HEK293 (cell line): ENCODE measurements around the gene TPST2.

Experiments
- CTCF ChIA-PET: fragments of 350-600 bp; formaldehyde crosslinking; extraction: SDS; loops from one replicate; lab custom pipeline; 2021; ENCODE audit warnings: antibody characterized with exemption; lab: Yijun Ruan, JAX
- POLR2A ChIA-PET: fragments of 300-600 bp; formaldehyde crosslinking; extraction: SDS; loops from one replicate; lab custom pipeline; 2020; ENCODE audit warnings: antibody characterized with exemption, inconsistent platforms; lab: Yijun Ruan, JAX
- H3K27ac ChIP-seq: fragments of 200-500 bp; sonication (Bioruptor generic); 2 replicates; pipeline ENCODE4 v1.5.1; 2014; ENCODE audit warnings: low read depth, low read length, control low read depth, inconsistent platforms; ENCODE audit errors: extremely low read depth
- H3K36me3 ChIP-seq, 2 experiments: fragments of 200-500 bp in 1 of 2; sonication (Bioruptor generic) in 1 of 2; 1 replicate in 1 of 2; 2 replicates in 1 of 2; pipeline ENCODE4 v1.5.1; 2014 to 2017; ENCODE audit warnings: inconsistent platforms in 2 of 2, low read length in 2 of 2; ENCODE audit not compliant: control insufficient read depth in 2 of 2, insufficient read depth in 1 of 2
- H3K4me1 ChIP-seq: fragments of 200-500 bp; sonication (Bioruptor generic); 2 replicates; pipeline ENCODE4 v1.5.1; 2014; ENCODE audit warnings: mild to moderate bottlenecking, low read length, inconsistent platforms; ENCODE audit not compliant: control insufficient read depth, insufficient read depth
- H3K4me3 ChIP-seq: 2 replicates; pipeline ENCODE4 v1.5.1; 2011; ENCODE audit warnings: low read depth, mild to moderate bottlenecking, control low read depth, low read length, moderate library complexity
- H3K9me3 ChIP-seq: fragments of 200-500 bp; sonication (Bioruptor generic); 2 replicates; pipeline ENCODE4 v1.5.1; 2014; ENCODE audit warnings: low read depth, low read length, inconsistent platforms; ENCODE audit not compliant: control insufficient read depth, insufficient read depth
- BCL11B ChIP-seq: fragments of 450-650 bp; formaldehyde crosslinking; IDR thresholded peaks from 2 replicates; pipeline ENCODE4 v1.5.1; 2016; ENCODE audit warnings: low read depth, missing biosample characterization, missing genetic modification characterization
- FEZF1 ChIP-seq: fragments of 450-650 bp; formaldehyde crosslinking; IDR thresholded peaks from 2 replicates; pipeline ENCODE4 v1.5.1; 2016; ENCODE audit warnings: missing biosample characterization, missing genetic modification characterization
- KLF10 ChIP-seq: fragments of 450-650 bp; IDR thresholded peaks from 2 replicates; pipeline ENCODE4 v1.5.1; 2018; ENCODE audit warnings: missing biosample characterization, mild to moderate bottlenecking, missing genetic modification characterization
- OVOL3 ChIP-seq: fragments of 450-650 bp; formaldehyde crosslinking; IDR thresholded peaks from 2 replicates; pipeline ENCODE4 v1.5.1; 2016; ENCODE audit warnings: missing biosample characterization, missing genetic modification characterization
- SP7 ChIP-seq: fragments of 450-650 bp; formaldehyde crosslinking; IDR thresholded peaks from 2 replicates; pipeline ENCODE4 v1.5.1; 2016; ENCODE audit warnings: missing biosample characterization, missing genetic modification characterization
- ZFHX2 ChIP-seq: fragments of 450-650 bp; formaldehyde crosslinking; conservative IDR thresholded peaks from 2 replicates; pipeline ENCODE4 v1.5.1; 2016; ENCODE audit warnings: missing biosample characterization, missing genetic modification characterization
- ZFP69B ChIP-seq: fragments of 450-650 bp; formaldehyde crosslinking; IDR thresholded peaks from 2 replicates; pipeline ENCODE4 v1.5.1; 2016; ENCODE audit warnings: missing biosample characterization, missing genetic modification characterization
- ZIC2 ChIP-seq: fragments of 450-650 bp; formaldehyde crosslinking; IDR thresholded peaks from 2 replicates; pipeline ENCODE4 v1.5.1; 2016; ENCODE audit warnings: missing biosample characterization, missing genetic modification characterization
- ZNF138 ChIP-seq: fragments of 450-650 bp; formaldehyde crosslinking; IDR thresholded peaks from 2 replicates; pipeline ENCODE4 v1.5.1; 2016; ENCODE audit warnings: missing biosample characterization, missing genetic modification characterization, borderline replicate concordance
- ZNF16 ChIP-seq: fragments of 450-650 bp; formaldehyde crosslinking; IDR thresholded peaks from 2 replicates; pipeline ENCODE4 v1.5.1; 2016; ENCODE audit warnings: low read depth, missing biosample characterization, missing genetic modification characterization
- ZNF19 ChIP-seq: fragments of 450-650 bp; formaldehyde crosslinking; IDR thresholded peaks from 2 replicates; pipeline ENCODE4; 2016; ENCODE audit warnings: missing biosample characterization, missing genetic modification characterization, low read depth
- ZNF221 ChIP-seq: fragments of 450-650 bp; formaldehyde crosslinking; IDR thresholded peaks from 2 replicates; pipeline ENCODE4 v1.5.1; 2017; ENCODE audit warnings: missing biosample characterization, missing genetic modification characterization, borderline replicate concordance
- ZNF266 ChIP-seq: fragments of 450-650 bp; formaldehyde crosslinking; IDR thresholded peaks from 2 replicates; pipeline ENCODE4 v1.5.1; 2016; ENCODE audit warnings: missing biosample characterization, missing genetic modification characterization, low read depth
- ZNF600 ChIP-seq: fragments of 450-650 bp; formaldehyde crosslinking; IDR thresholded peaks from 2 replicates; pipeline ENCODE4 v1.5.1; 2016; ENCODE audit warnings: missing biosample characterization, missing genetic modification characterization
- ZNF629 ChIP-seq: fragments of 450-650 bp; formaldehyde crosslinking; IDR thresholded peaks from 2 replicates; pipeline ENCODE4 v1.5.1; 2017; ENCODE audit warnings: missing biosample characterization, missing genetic modification characterization
- ZNF660 ChIP-seq: fragments of 450-650 bp; IDR thresholded peaks from 2 replicates; pipeline ENCODE4 v1.5.1; 2018; ENCODE audit warnings: missing biosample characterization, mild to moderate bottlenecking, missing genetic modification characterization
- ZNF701 ChIP-seq: fragments of 450-650 bp; formaldehyde crosslinking; IDR thresholded peaks from 2 replicates; pipeline ENCODE4 v1.5.1; 2016; ENCODE audit warnings: missing biosample characterization, missing genetic modification characterization
- ZNF768 ChIP-seq: fragments of 450-650 bp; formaldehyde crosslinking; IDR thresholded peaks from 2 replicates; pipeline ENCODE4 v1.5.1; 2018; ENCODE audit warnings: missing biosample characterization, mild to moderate bottlenecking, missing genetic modification characterization
- ZNF843 ChIP-seq: fragments of 450-650 bp; formaldehyde crosslinking; IDR thresholded peaks from 2 replicates; pipeline ENCODE4 v1.5.1; 2016; ENCODE audit warnings: missing biosample characterization, missing genetic modification characterization
- TF ChIP-seq, protein P1 (sequence below): fragments of 450-650 bp; formaldehyde crosslinking; IDR thresholded peaks from 2 replicates; pipeline ENCODE4 v1.5.1; 2016; ENCODE audit warnings: missing biosample characterization, missing genetic modification characterization
- TF ChIP-seq, protein P2 (sequence below): fragments of 450-650 bp; formaldehyde crosslinking; IDR thresholded peaks from 2 replicates; pipeline ENCODE4 v1.5.1; 2016; ENCODE audit warnings: missing biosample characterization, missing genetic modification characterization

Gene TPST2

GRCh38 chr22:26561756-26562417 is 28.0 kb downstream of the TPST2 start:
- H3K9me3 ChIP-seq: no peaks in the 10 kb centered on the region
- CTCF ChIA-PET: no interaction called here
- TF ChIP-seq SP7: no peak
- peak; percentile 67 for TF ChIP-seq ZNF16 (tag by site-specific recombination)
- no peak for TF ChIP-seq KLF10 (tag by site-specific recombination)
- TF ChIP-seq ZNF768 (tag by site-specific recombination): peak; percentile 71; the same call in 1 of the 2 replicates
- H3K4me1 ChIP-seq: no peaks in the 10 kb centered on the region
- peaks cover 0 to 6% of the 10 kb centered on the region in 2 experiments; a peak in 1 of 3 replicates for H3K36me3 ChIP-seq
- H3K27ac ChIP-seq: no peak overlapping the region
- POLR2A ChIA-PET: no interaction called here
- no peak overlapping the region for H3K4me3 ChIP-seq

- no peaks in the 10 kb centered on the region for H3K9me3 ChIP-seq
- ChIA-PET POLR2A (no interaction called here), CTCF (interaction anchor here (0.7 kb wide), 1 partner anchor 292 kb away, joined by 5 read pairs; no protein-coding TSS in a partner anchor)
- no peak overlapping the region for H3K27ac ChIP-seq
- H3K4me3 ChIP-seq: no peak overlapping the region
- TF ChIP-seq FEZF1 (tag by site-specific recombination) (no peak), ZNF138 (tag by site-specific recombination) (no peak), ZFHX2 (tag by site-specific recombination) (no peak), ZNF701 (tag by site-specific recombination) (no peak)
- H3K4me1 ChIP-seq: no peaks in the 10 kb centered on the region
- H3K36me3 ChIP-seq: peaks cover 0 to 5% of the 10 kb centered on the region in 2 experiments; a peak in 1 of 3 replicates
Measured at GRCh38 chr22:26559961-26560575, 29.9 kb downstream of the TPST2 start.

- no peaks in the 10 kb centered on the region for H3K36me3 ChIP-seq
- CTCF ChIA-PET: no interaction called here
- no peak overlapping the region for H3K27ac ChIP-seq
- no peak overlapping the region for H3K4me3 ChIP-seq
- POLR2A ChIA-PET: no interaction called here
- H3K4me1 ChIP-seq: no peaks in the 10 kb centered on the region
- TF ChIP-seq, protein P1, sequence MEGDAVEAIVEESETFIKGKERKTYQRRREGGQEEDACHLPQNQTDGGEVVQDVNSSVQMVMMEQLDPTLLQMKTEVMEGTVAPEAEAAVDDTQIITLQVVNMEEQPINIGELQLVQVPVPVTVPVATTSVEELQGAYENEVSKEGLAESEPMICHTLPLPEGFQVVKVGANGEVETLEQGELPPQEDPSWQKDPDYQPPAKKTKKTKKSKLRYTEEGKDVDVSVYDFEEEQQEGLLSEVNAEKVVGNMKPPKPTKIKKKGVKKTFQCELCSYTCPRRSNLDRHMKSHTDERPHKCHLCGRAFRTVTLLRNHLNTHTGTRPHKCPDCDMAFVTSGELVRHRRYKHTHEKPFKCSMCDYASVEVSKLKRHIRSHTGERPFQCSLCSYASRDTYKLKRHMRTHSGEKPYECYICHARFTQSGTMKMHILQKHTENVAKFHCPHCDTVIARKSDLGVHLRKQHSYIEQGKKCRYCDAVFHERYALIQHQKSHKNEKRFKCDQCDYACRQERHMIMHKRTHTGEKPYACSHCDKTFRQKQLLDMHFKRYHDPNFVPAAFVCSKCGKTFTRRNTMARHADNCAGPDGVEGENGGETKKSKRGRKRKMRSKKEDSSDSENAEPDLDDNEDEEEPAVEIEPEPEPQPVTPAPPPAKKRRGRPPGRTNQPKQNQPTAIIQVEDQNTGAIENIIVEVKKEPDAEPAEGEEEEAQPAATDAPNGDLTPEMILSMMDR (tag by site-specific recombination): peak; percentile 11; the same call in 1 of the 2 replicates
- TF ChIP-seq ZFP69B (tag by site-specific recombination) (no peak), ZIC2 (tag by site-specific recombination) (peak; percentile 70)
- H3K9me3 ChIP-seq: no peaks in the 10 kb centered on the region
Measured at GRCh38 chr22:26558248-26558895, 31.6 kb downstream of the TPST2 start.

DNA sequence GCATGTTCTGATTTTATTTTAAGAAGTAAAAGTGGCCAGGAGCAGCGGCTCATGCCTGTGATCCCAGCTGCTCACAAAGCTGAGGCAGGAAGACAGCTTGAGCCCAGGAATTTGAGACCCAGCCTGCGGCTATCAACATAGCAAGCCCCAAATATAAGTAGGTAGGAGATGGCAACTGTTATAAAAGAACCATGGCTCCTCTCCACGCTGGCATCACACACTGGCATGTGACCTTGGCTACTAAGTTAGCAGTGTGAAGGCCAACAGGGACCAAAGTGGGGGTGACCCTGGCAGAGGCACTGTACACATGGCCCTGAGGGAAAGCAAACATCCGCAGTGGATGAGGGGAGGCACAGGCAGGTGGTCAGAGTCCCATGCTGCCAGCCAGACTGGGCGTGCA is 33.0 kb downstream of the TPST2 start:
- CTCF ChIA-PET: no interaction called here
- no peak overlapping the region for H3K4me3 ChIP-seq
- H3K27ac ChIP-seq: no peak overlapping the region
- POLR2A ChIA-PET: no interaction called here
- no peaks in the 10 kb centered on the region for H3K4me1 ChIP-seq
- H3K36me3 ChIP-seq: no peaks in the 10 kb centered on the region
- no peak for TF ChIP-seq ZNF660 (tag by site-specific recombination)
- no peak for TF ChIP-seq ZNF701 (tag by site-specific recombination)
- no peak for TF ChIP-seq ZNF843
- no peak for TF ChIP-seq ZNF19 (tag by site-specific recombination)
- no peak for TF ChIP-seq ZNF600 (tag by site-specific recombination)
- TF ChIP-seq ZNF629: no peak
- TF ChIP-seq ZNF266: no peak
- TF ChIP-seq OVOL3: no peak
- TF ChIP-seq BCL11B (tag by site-specific recombination): no peak
- TF ChIP-seq, protein P2, sequence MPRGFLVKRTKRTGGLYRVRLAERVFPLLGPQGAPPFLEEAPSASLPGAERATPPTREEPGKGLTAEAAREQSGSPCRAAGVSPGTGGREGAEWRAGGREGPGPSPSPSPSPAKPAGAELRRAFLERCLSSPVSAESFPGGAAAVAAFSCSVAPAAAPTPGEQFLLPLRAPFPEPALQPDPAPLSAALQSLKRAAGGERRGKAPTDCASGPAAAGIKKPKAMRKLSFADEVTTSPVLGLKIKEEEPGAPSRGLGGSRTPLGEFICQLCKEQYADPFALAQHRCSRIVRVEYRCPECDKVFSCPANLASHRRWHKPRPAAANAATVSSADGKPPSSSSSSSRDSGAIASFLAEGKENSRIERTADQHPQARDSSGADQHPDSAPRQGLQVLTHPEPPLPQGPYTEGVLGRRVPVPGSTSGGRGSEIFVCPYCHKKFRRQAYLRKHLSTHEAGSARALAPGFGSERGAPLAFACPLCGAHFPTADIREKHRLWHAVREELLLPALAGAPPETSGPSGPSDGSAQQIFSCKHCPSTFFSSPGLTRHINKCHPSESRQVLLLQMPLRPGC (tag by site-specific recombination): no peak
- no peak for TF ChIP-seq ZNF221 (tag by site-specific recombination)
- no peaks in the 10 kb centered on the region for H3K9me3 ChIP-seq
